BE2C (cell line): ENCODE data around the gene ATP10B.

Experiments
- DNase-seq: peaks from one replicate; pipeline ENCODE4 v3.0.0-alpha.2; 2020
- H3K27me3 ChIP-seq: fragments of 250-450 bp; sonication (Bioruptor Pico); 2 replicates; pipeline ENCODE4 v1.5.1; 2020; ENCODE audit warnings: mild to moderate bottlenecking
- H3K36me3 ChIP-seq: fragments of 250-450 bp; sonication (Bioruptor Pico); 2 replicates; pipeline ENCODE4 v1.5.1; 2020; ENCODE audit warnings: mild to moderate bottlenecking
- H3K4me1 ChIP-seq: fragments of 250-450 bp; sonication (Bioruptor Pico); 2 replicates; pipeline ENCODE4 v1.5.1; 2020
- H3K4me3 ChIP-seq: 2 replicates; pipeline ENCODE4 v1.5.1; 2011; ENCODE audit warnings: low read depth, low read length
- H3K9me3 ChIP-seq: fragments of 250-450 bp; sonication (Bioruptor Pico); 2 replicates; pipeline ENCODE4 v1.5.1; 2020
- CTCF ChIP-seq: IDR thresholded peaks from 2 replicates; pipeline ENCODE4 v1.5.1; 2012; ENCODE audit warnings: mild to moderate bottlenecking, low read depth, low read length

The ATP10B gene

GRCh38 chr5:160516696-160517530, 335.1 kb downstream of the ATP10B start:
- no peak for DNase-seq
- Histone ChIP-seq H3K27me3 (no peaks in the 10 kb centered on the region), H3K36me3 (no peaks in the 10 kb centered on the region), H3K4me3 (no peak overlapping the region), H3K9me3 (no peaks in the 10 kb centered on the region), H3K4me1 (no peaks in the 10 kb centered on the region)
- no peak for TF ChIP-seq CTCF

GRCh38 chr5:160514866-160515265, 337.1 kb downstream of the ATP10B start:
- no peaks in the 10 kb centered on the region for H3K9me3 ChIP-seq
- H3K4me3 ChIP-seq, result no peak overlapping the region
- no peaks in the 10 kb centered on the region for H3K36me3 ChIP-seq
- TF ChIP-seq CTCF, result no peak
- DNase-seq, result no peak
- no peaks in the 10 kb centered on the region for H3K4me1 ChIP-seq
- no peaks in the 10 kb centered on the region for H3K27me3 ChIP-seq

- Histone ChIP-seq H3K27me3 (no peaks in the 10 kb centered on the region), H3K9me3 (no peaks in the 10 kb centered on the region), H3K4me1 (no peaks in the 10 kb centered on the region), H3K4me3 (no peak overlapping the region), H3K36me3 (no peaks in the 10 kb centered on the region)
- TF ChIP-seq CTCF, result no peak
- DNase-seq, result no peak
Measured at GRCh38 chr5:160514191-160514590, 337.8 kb downstream of the ATP10B start.

GRCh38 chr5:160513485-160513884, 338.5 kb downstream of the ATP10B start:
- no peaks in the 10 kb centered on the region for H3K4me1 ChIP-seq
- H3K9me3 ChIP-seq, result no peaks in the 10 kb centered on the region
- no peak for TF ChIP-seq CTCF
- no peak overlapping the region for H3K4me3 ChIP-seq
- H3K27me3 ChIP-seq, result no peaks in the 10 kb centered on the region
- DNase-seq, result no peak
- H3K36me3 ChIP-seq, result no peaks in the 10 kb centered on the region
